IPS-18a (cell line): Measurements from ENCODE around the gene NINJ2.

ENCODE experiments used
- H3K27ac ChIP-seq: one replicate; pipeline ENCODE4 v1.5.1; 2013; ENCODE audit warnings: low read length
- H3K27me3 ChIP-seq: one replicate; pipeline ENCODE4 v1.6.1; 2013; ENCODE audit warnings: mild to moderate bottlenecking, low read length; ENCODE audit not compliant: control insufficient read depth, insufficient read depth
- H3K36me3 ChIP-seq: one replicate; pipeline ENCODE4 v1.6.1; 2013; ENCODE audit warnings: low read depth, low read length; ENCODE audit not compliant: control insufficient read depth
- H3K4me1 ChIP-seq: one replicate; pipeline ENCODE4 v1.6.1; 2013; ENCODE audit warnings: low read depth, low read length; ENCODE audit not compliant: control insufficient read depth
- H3K4me3 ChIP-seq: one replicate; pipeline ENCODE4 v1.5.1; 2013; ENCODE audit warnings: low read length
- H3K9ac ChIP-seq: one replicate; pipeline ENCODE4 v1.6.1; 2013; ENCODE audit warnings: mild to moderate bottlenecking, low read length, moderate library complexity
- H3K9me3 ChIP-seq: one replicate; pipeline ENCODE4 v1.6.1; 2013; ENCODE audit warnings: low read depth, low read length; ENCODE audit not compliant: control insufficient read depth

NINJ2 gene

DNA sequence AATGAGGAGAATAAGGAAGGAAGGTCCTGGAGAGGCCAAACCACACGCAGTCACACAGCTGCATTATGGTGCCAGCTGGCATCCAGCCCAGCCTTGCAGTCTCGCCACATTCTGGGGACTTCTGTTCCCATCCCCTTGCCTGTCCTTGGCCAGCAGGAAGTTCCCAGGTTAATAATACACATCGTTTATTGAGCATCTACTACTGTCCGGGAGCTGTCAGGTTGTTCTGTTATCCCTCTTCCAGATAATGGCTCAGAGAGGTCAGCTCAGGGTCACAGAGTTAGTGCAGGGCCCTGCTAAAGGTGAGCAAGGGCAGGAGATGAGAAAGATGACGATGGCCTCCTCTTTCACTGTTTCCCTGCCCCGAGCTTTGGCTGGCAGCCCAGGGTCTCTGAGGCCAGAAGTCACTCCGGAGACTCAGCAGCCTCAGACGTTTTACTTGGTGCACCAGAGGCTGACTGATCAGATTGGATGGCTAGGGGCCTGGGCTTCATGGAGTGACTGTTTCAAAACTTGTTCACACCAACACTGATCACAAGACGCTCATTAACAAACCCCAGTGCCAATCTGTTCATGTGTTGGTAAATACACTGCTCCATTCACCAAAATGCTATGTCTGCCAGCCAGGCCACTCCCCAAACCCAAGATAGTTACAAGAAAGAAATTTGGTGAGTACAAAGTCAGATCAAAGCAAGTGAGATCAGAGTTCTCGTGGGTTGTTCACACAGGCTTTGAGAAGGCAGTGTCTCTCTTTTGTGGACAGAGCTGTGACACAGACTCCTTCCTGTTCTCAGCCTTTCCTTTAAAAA is 124.3 kb downstream of the NINJ2 start:
- Histone ChIP-seq H3K9me3 (no peaks in the 10 kb centered on the region), H3K27ac (no peak overlapping the region), H3K36me3 (no peaks in the 10 kb centered on the region), H3K4me1 (peaks cover 17% of the 10 kb centered on the region), H3K9ac (no peak overlapping the region), H3K27me3 (no peaks in the 10 kb centered on the region), H3K4me3 (no peak overlapping the region)

DNA sequence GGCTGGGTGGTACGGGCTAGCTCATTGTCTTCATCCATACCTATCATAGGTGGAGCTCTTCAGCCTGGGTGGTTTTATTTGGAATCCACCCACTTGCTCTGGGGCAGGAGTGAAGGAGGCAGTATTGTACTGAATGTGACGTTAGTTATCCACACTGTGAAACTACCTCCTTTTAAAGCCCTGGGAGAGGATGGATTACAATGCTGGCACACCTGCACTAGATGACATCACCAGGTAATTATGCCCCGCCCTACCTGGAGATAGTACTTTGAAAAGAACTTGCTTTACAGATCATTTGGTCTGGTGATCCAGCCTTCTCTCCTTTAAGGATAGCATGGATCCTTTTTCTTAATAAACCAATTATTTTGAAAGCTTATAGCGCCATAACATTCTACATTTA is 125.5 kb downstream of the NINJ2 start:
- H3K27ac ChIP-seq = no peak overlapping the region

DNA sequence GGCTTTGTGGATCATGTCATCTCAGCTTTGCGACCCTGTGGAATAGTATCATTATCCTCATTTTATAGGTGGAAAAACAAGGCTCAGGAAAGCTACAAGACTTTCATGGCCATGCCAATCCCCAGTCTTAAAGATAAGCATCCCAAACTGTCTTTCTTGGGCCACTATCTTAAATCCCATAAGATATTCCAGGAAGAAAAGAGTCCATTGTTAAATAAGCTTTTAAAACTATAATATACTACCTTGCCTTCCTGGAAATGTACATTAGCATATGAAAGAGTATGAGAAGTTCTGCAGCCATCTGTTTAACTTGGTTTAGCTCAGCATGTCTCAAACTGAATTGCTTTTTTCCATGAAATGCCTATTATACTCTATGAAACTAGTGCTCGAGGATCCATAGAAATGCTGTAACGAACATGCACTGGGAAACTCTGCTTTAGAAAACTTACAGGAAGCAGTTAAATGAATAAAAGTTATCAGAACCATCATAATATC is 126.4 kb downstream of the NINJ2 start:
- Histone ChIP-seq H3K27ac (no peak overlapping the region), H3K27me3 (no peaks in the 10 kb centered on the region), H3K36me3 (no peaks in the 10 kb centered on the region), H3K9ac (no peak overlapping the region), H3K4me3 (no peak overlapping the region), H3K4me1 (peaks cover 5% of the 10 kb centered on the region), H3K9me3 (peaks cover 5% of the 10 kb centered on the region)

More for the DNA sequence above, 125.5 kb downstream of the NINJ2 start:
- Histone ChIP-seq H3K4me1 (peaks cover 15% of the 10 kb centered on the region), H3K9ac (no peak overlapping the region), H3K36me3 (no peaks in the 10 kb centered on the region), H3K9me3 (no peaks in the 10 kb centered on the region), H3K4me3 (no peak overlapping the region), H3K27me3 (no peaks in the 10 kb centered on the region)

DNA sequence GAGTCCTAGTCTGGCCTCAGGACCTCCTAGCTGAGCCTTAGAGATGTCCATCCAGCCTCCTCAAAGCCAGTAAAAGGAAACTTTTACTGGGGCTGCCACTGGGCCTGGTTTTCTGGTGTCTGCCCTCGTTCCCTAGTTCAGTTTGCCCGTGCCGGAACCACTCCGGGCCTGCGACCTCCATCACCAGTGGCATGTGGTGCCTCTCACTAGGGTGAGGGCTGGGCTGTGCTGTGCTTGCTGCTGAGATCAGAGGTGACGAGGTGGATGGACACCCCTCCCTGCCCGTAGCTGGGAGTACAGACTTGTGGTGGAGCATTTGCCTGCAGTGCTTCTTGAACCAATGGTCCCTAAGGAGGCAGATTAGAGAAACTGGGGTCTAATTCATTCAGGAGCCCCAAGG is 127.8 kb downstream of the NINJ2 start:
- Histone ChIP-seq H3K27me3 (no peaks in the 10 kb centered on the region), H3K9me3 (peaks cover 5% of the 10 kb centered on the region), H3K36me3 (no peaks in the 10 kb centered on the region), H3K9ac (no peak overlapping the region), H3K4me1 (peaks cover 5% of the 10 kb centered on the region), H3K27ac (no peak overlapping the region), H3K4me3 (no peak overlapping the region)

DNA sequence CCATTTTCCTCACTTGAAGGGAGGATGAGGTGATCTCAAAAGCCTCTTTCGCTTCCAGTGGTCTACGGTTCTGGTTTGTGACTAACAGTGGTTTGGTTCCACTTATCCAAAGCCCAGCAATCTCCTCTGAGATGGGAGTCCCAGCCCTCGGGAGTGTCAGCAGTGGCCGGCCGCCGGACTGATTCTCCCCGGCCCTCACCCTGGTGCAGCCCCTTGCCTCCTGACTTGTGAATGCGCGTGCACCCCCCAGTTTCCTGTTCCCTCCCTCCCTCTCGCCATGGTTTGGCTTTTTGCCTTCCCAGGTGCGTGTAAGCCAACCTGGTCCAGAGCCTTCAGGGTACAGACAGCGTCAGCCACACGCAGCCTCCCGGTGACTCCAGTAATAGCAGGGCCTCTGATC is 129.0 kb downstream of the NINJ2 start:
- Histone ChIP-seq H3K27ac (no peak overlapping the region), H3K4me1 (peaks cover 5% of the 10 kb centered on the region), H3K9me3 (peaks cover 5% of the 10 kb centered on the region), H3K4me3 (no peak overlapping the region), H3K36me3 (no peaks in the 10 kb centered on the region), H3K27me3 (no peaks in the 10 kb centered on the region), H3K9ac (no peak overlapping the region)

DNA sequence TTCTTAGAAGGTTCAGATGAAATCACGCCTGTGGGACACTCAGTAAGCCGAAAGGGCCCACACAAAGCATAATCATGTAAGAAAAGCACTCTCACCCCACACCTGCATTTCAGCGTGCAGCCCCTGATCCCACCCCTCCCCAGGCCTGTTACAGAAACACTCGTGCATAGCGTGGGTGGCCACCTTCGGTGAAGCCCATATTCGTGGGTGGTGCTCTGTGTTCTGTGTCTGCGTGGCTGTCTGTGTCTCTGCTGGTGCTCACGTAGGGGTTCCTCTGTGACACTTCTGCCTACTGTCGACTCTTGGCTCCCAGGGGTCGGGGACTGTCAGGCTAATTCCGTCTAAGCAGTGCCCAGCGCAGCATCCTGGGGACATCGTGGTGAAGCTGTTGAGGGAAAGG is 129.5 kb downstream of the NINJ2 start:
- Histone ChIP-seq H3K27me3 (no peaks in the 10 kb centered on the region), H3K27ac (no peak overlapping the region)

DNA sequence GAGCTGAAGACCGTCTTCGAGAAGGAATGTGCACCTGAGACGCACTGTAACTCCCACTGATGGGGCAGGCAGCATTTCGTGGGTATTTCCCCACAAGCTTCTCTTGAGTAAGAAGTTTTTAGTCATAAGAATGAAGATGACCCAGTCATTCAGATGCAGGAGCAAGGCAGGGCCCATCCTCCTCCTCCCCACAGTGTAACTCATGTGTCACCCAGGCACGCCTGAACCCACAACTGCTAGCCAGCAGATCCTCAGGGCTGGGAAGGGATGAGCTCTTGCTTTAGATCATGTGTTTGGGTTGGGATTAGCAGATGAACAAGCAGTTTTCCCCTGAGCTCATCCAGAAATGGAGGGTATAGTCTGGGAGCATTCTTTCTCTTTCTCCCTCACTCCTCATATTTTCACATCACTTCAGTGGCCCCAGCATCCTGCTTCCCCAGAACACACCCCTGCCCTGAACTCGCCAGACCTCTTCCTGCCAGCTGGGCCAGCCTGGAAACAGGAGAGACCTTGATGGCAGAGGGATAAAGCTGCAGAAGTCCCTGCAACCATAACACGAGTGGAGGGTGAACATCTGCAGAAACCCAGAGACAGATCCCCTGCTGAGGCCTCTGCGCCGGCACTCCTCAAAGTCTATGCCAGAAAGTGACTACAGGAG is 130.2 kb downstream of the NINJ2 start:
- Histone ChIP-seq H3K27ac (no peak overlapping the region), H3K27me3 (no peaks in the 10 kb centered on the region), H3K9me3 (peaks cover 5% of the 10 kb centered on the region), H3K4me3 (no peak overlapping the region), H3K36me3 (no peaks in the 10 kb centered on the region), H3K9ac (no peak overlapping the region), H3K4me1 (peaks cover 5% of the 10 kb centered on the region)

More for the DNA sequence above, 129.5 kb downstream of the NINJ2 start:
- Histone ChIP-seq H3K36me3 (no peaks in the 10 kb centered on the region), H3K4me1 (peaks cover 5% of the 10 kb centered on the region), H3K9ac (no peak overlapping the region), H3K4me3 (no peak overlapping the region), H3K9me3 (peaks cover 5% of the 10 kb centered on the region)

DNA sequence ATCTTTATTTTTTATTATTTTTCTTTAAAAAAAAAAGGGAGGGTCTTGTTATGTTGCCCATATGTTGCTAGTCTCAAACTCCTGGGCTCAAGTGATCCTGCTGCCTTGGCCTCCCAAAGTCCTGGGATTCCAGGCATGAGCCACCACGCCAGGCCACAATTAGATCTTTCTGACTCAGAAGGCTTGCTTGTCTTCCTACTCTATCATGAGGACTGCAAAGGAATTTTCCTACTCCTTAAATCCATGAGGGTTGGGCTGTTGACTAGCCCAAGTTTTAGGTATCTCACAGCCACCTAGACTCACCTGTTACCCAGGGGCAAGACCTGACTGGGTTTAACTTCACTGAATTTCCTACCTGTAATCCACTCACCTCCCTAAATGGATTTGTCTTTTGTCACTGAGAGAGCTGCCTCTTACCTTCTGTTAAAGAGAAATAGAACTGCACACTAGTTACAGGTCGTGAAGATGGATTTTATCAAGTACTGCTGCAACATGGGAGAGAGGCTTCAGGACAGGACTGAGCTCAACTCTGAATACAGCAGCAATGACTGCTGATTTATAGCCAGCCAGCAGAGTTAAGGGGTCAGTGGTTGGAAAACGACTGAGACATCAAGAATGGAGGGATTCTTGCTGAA is 131.2 kb downstream of the NINJ2 start:
- H3K4me1 ChIP-seq = peaks cover 5% of the 10 kb centered on the region
- no peak overlapping the region for H3K27ac ChIP-seq
- H3K36me3 ChIP-seq = no peaks in the 10 kb centered on the region
- H3K4me3 ChIP-seq = no peak overlapping the region
- peaks cover 5% of the 10 kb centered on the region for H3K9me3 ChIP-seq
- no peak overlapping the region for H3K9ac ChIP-seq
- no peaks in the 10 kb centered on the region for H3K27me3 ChIP-seq

DNA sequence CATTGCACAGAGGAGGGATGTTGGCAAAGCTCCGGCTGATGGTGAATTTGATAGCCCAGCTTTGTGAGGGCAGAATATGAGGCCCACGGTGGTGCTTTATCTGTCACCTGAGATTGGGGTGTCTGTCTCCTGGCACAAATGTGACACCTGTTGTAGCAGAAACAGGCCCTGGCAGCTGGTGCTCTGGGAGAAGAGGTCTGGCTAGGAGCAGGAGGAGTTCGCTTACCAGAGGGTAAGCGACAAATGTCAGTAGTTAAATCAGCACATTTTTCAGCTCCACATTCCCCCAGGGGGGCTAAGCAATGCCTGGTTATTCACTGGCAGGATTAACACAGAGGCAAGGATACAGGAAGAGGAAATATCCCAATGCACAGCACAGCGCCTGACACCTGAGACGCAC is 132.4 kb downstream of the NINJ2 start:
- no peak overlapping the region for H3K4me3 ChIP-seq

DNA sequence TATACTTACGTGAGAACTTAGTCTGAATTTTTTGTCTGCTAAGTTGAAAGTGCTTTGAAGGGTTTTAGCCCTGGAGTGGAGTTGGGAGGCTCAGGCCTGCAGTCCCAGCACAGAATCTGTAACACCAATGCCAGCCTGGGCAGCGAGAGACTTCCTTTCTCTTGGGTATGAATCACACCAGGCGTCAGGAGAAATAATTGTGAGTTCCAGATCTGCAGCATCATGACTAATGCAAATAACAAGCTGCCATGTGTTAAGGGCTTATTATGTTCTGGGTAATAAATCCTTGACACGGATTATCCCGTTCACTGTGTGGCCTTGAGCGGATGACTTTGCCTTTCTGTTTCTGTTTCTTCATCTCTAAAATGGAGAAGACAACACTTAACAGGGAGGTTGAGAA is 132.9 kb downstream of the NINJ2 start:
- Histone ChIP-seq H3K36me3 (no peaks in the 10 kb centered on the region), H3K4me1 (no peaks in the 10 kb centered on the region), H3K9ac (no peak overlapping the region), H3K27me3 (no peaks in the 10 kb centered on the region), H3K9me3 (peaks cover 5% of the 10 kb centered on the region), H3K4me3 (no peak overlapping the region), H3K27ac (no peak overlapping the region)

More for the DNA sequence above, 132.4 kb downstream of the NINJ2 start:
- H3K27me3 ChIP-seq = no peaks in the 10 kb centered on the region
- H3K4me1 ChIP-seq = no peaks in the 10 kb centered on the region
- H3K36me3 ChIP-seq = no peaks in the 10 kb centered on the region
- peaks cover 5% of the 10 kb centered on the region for H3K9me3 ChIP-seq
- H3K27ac ChIP-seq = no peak overlapping the region
- H3K9ac ChIP-seq = no peak overlapping the region

DNA sequence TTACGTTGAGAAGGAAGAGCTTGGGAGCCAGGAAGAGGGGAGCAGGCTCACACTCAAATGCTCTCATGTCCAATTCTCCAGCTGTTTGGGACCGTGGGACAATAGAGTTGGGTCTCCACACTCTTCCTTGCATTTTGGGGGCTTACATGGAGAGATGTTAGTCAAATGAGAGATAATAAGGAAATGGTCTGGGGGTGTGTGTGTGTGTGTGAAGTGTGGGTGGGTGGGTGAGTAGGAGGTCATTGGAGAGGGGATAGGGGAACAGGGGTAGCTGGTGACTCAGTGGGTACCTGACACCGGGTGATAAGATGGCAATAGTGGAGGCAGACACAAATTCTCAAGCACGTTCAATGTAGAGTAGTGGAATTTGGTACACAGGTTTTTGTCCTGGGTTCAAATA is 135.5 kb downstream of the NINJ2 start:
- Histone ChIP-seq H3K9ac (no peak overlapping the region), H3K36me3 (no peaks in the 10 kb centered on the region), H3K9me3 (peaks cover 5% of the 10 kb centered on the region), H3K4me3 (no peak overlapping the region), H3K27ac (no peak overlapping the region), H3K4me1 (no peaks in the 10 kb centered on the region), H3K27me3 (no peaks in the 10 kb centered on the region)
